Liver (tissue), 9 donors: ENCODE results near the gene TARBP1. TPM values are rescaled to one million over a fixed set of nuclear protein-coding genes. Genes with fewer than 3 reads are reported as not detected.

Experiments used
- DNase-seq: peaks from one replicate; pipeline ENCODE4 v3.0.0-alpha.2; 2017; ENCODE audit warnings: low spot score
- H3K27ac ChIP-seq, 2 donors: one replicate each; pipeline ENCODE4 v1.7.0; 2013; ENCODE audit warnings: inconsistent platforms in 2 of 2, low read length in 2 of 2, control low read depth in 1 of 2, low read depth in 1 of 2, mild to moderate bottlenecking in 1 of 2
- H3K27me3 ChIP-seq, 4 donors: one replicate each; pipeline versions ENCODE4 v1.6.1 to v1.7.0; 2013; ENCODE audit warnings: low read length in 3 of 4, inconsistent platforms in 1 of 4, mild to moderate bottlenecking in 1 of 4, moderate library complexity in 1 of 4; ENCODE audit not compliant: control insufficient read depth in 4 of 4, insufficient read depth in 4 of 4
- H3K36me3 ChIP-seq, 4 donors: one replicate each; pipeline versions ENCODE4 v1.6.1 to v1.7.0; 2013; ENCODE audit warnings: low read length in 3 of 4, mild to moderate bottlenecking in 3 of 4, low read depth in 1 of 4, moderate library complexity in 1 of 4; ENCODE audit not compliant: control insufficient read depth in 4 of 4, insufficient read depth in 3 of 4
- H3K4me1 ChIP-seq, 4 donors: one replicate each; pipeline versions ENCODE4 v1.6.1 to v1.7.0; 2013; ENCODE audit warnings: low read length in 3 of 4, mild to moderate bottlenecking in 3 of 4, moderate library complexity in 1 of 4; ENCODE audit not compliant: control insufficient read depth in 4 of 4, insufficient read depth in 4 of 4
- H3K4me3 ChIP-seq, 3 donors: one replicate each; pipeline versions ENCODE4 v1.6.1 to v1.7.0; 2013; ENCODE audit warnings: low read length in 3 of 3, control low read depth in 1 of 3, low read depth in 1 of 3, mild to moderate bottlenecking in 1 of 3
- H3K9ac ChIP-seq, 2 donors: one replicate each; pipeline ENCODE4 v1.7.0; 2013; ENCODE audit warnings: low read length in 2 of 2, mild to moderate bottlenecking in 2 of 2, moderate library complexity in 2 of 2, control low read depth in 1 of 2, low read depth in 1 of 2
- H3K9me3 ChIP-seq, 4 donors: one replicate each; pipeline versions ENCODE4 v1.6.1 to v1.7.0; 2013; ENCODE audit warnings: low read length in 3 of 4; ENCODE audit not compliant: control insufficient read depth in 4 of 4
- CTCF ChIP-seq: fragments of 150-350 bp; IDR thresholded peaks from 2 replicates; pipeline ENCODE4 v1.5.1; 2017; ENCODE audit warnings: improper control_type of control experiment, low read depth, low read length; ENCODE audit not compliant: missing input control
- EGR1 ChIP-seq, 2 donors: IDR thresholded peaks; 2 replicates each; pipeline ENCODE4 v1.6.1; 2016 to 2018; ENCODE audit warnings: antibody characterized with exemption in 2 of 2, low read depth in 2 of 2
- FOXA1 ChIP-seq: IDR thresholded peaks from 2 replicates; pipeline ENCODE4 v1.6.1; 2016; ENCODE audit warnings: antibody characterized with exemption
- FOXA2 ChIP-seq: IDR thresholded peaks from 2 replicates; pipeline ENCODE4 v1.6.1; 2016; ENCODE audit warnings: antibody characterized with exemption
- GABPA ChIP-seq, 2 donors: IDR thresholded peaks in 1 of 2; conservative IDR thresholded peaks in 1 of 2; 2 replicates each; pipeline ENCODE4 v1.6.1; 2016; ENCODE audit warnings: antibody characterized with exemption in 2 of 2, mild to moderate bottlenecking in 1 of 2, moderate library complexity in 1 of 2
- HNF4A ChIP-seq, 2 donors: conservative IDR thresholded peaks; 2 replicates each; pipeline ENCODE4 v1.6.1; 2016; ENCODE audit warnings: antibody characterized with exemption in 2 of 2, mild to moderate bottlenecking in 2 of 2
- HNF4G ChIP-seq: IDR thresholded peaks from 2 replicates; pipeline ENCODE4 v1.6.1; 2016; ENCODE audit warnings: antibody characterized with exemption
- JUND ChIP-seq, 2 donors: IDR thresholded peaks; 2 replicates each; pipeline ENCODE4 v1.6.1; 2016; ENCODE audit warnings: antibody characterized with exemption in 2 of 2
- NR2F2 ChIP-seq: IDR thresholded peaks from 2 replicates; pipeline ENCODE4 v1.6.1; 2016; ENCODE audit warnings: antibody characterized with exemption
- RAD21 ChIP-seq, 2 donors: IDR thresholded peaks; 2 replicates each; pipeline ENCODE4 v1.6.1; 2016; ENCODE audit warnings: antibody characterized with exemption in 2 of 2, mild to moderate bottlenecking in 2 of 2
- REST ChIP-seq: IDR thresholded peaks from 2 replicates; pipeline ENCODE4 v1.6.1; 2016; ENCODE audit warnings: antibody characterized with exemption, mild to moderate bottlenecking
- RXRA ChIP-seq, 2 donors: IDR thresholded peaks; 2 replicates each; pipeline ENCODE4 v1.6.1; 2017 to 2018; ENCODE audit warnings: antibody characterized with exemption in 2 of 2, mild to moderate bottlenecking in 1 of 2
- SP1 ChIP-seq: IDR thresholded peaks from 2 replicates; pipeline ENCODE4 v1.6.1; 2018; ENCODE audit warnings: antibody characterized with exemption, mild to moderate bottlenecking
- TAF1 ChIP-seq: conservative IDR thresholded peaks from 2 replicates; pipeline ENCODE4 v1.6.1; 2016; ENCODE audit warnings: antibody characterized with exemption, mild to moderate bottlenecking
- YY1 ChIP-seq: IDR thresholded peaks from 2 replicates; pipeline ENCODE4 v1.6.1; 2016; ENCODE audit warnings: antibody characterized with exemption, mild to moderate bottlenecking
- WGBS: extraction: QIAGEN DNeasy Blood & Tissue Kit; methylation state at CpG from one replicate; pipeline ENCODE4 v1.1.7; 2013; 5-methylcytosine and 5-hydroxymethylcytosine counted together
- polyA plus RNA-seq, 2 donors: library from polyadenylated mRNA; stranded (reverse) in 1 of 2; unstranded in 1 of 2; fragments of 200-250 nt in 1 of 2; fragments of >200 nt in 1 of 2; fragmentation: Nextera tagmentation in 1 of 2; extraction: Ambion mirVana in 1 of 2; gene quantifications; one replicate each; pipeline versions ENCODE4 v1.2.1 to v1.2.3, GENCODE V29; 2013 to 2015
- total RNA-seq, 2 donors: library from RNA; depleted of rRNA; stranded (reverse); fragments of >200 nt; gene quantifications; one replicate each; pipeline ENCODE4 v1.2.3, GENCODE V29; 2014
- TF ChIP-seq, protein P1 (sequence below): IDR thresholded peaks from 2 replicates; pipeline ENCODE4 v1.6.1; 2016; ENCODE audit warnings: antibody characterized with exemption
- TF ChIP-seq, protein P2 (sequence below): IDR thresholded peaks from 2 replicates; pipeline ENCODE4 v1.6.1; 2016; ENCODE audit warnings: antibody characterized with exemption
- TF ChIP-seq, protein P3 (sequence below): IDR thresholded peaks from 2 replicates; pipeline ENCODE4 v1.6.1; 2016; ENCODE audit warnings: antibody characterized with exemption
- donor health status: healthy.
- donor health status: healthy.
- donor health status: healthy.
- donor health status: healthy.
- donor health status: healthy.

The TARBP1 gene
- total and polyA plus RNA-seq, 4 donors: 4.1 to 17.6 (median 9.1) TPM

- Histone ChIP-seq H3K4me3 (no peak overlapping the region), H3K27me3 (no peaks in the 10 kb centered on the region), H3K9ac (peak overlapping the region in 1 of 2 donors; percentile 48), H3K36me3 (no peaks in the 10 kb centered on the region), H3K9me3 (no peaks in the 10 kb centered on the region), H3K27ac (peak overlapping the region; percentile 68 to 87), H3K4me1 (peaks cover 9 to 43% (median 23%) of the 10 kb centered on the region in 4 donors)
- TF ChIP-seq RXRA (IDR thresholded peaks at IDR 0.05): no peak
- peak in 1 of 2 donors; percentile 29 for TF ChIP-seq HNF4A (conservative IDR thresholded peaks at IDR 0.05)
- peak in 1 of 2 donors; percentile 2 for TF ChIP-seq RAD21 (IDR thresholded peaks at IDR 0.05)
- 72% methylated on average over 4 of the region's 4 CpGs for WGBS
- DNase-seq: no peak
Measured at GRCh38 chr1:234503193-234504050, 24.4 kb upstream of the TARBP1 start.

DNA sequence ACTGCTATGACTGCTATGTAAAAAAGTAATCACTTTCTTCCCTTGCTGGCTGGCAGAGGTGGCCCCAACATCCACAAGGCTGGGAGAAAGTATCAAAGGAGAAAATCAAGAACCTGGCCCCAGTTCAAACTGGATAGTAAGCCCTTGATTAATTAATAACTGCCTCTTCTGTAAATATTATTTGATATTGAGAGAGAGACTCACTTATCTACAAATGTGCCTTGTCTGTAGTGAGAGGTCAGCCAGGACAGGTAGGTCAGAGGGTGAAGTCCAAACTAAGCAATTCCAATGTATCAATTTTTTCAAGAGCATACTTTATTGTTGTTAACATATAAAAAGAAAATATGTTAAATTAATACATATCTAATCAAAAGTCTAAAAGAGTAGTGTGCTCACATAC lies 23.8 kb upstream of the TARBP1 start:
- TF ChIP-seq NR2F2 (peak; percentile 87), FOXA2 (peak; percentile 23), JUND (IDR thresholded peaks at IDR 0.05) (peak in 1 of 2 donors; percentile 51), FOXA1 (no peak), CTCF (no peak), SP1 (peak; percentile 75), RAD21 (IDR thresholded peaks at IDR 0.05) (peak; percentile 34 to 52), TAF1 (no peak), GABPA (IDR thresholded peaks at IDR 0.05 in 1 of 2, conservative IDR thresholded peaks at IDR 0.05 in 1 of 2) (no peak), REST (peak; percentile 49), EGR1 (IDR thresholded peaks at IDR 0.05; ENCODE audit: low read depth in 2 of 2) (no peak), YY1 (no peak), HNF4A (conservative IDR thresholded peaks at IDR 0.05) (peak; percentile 95 to 98), RXRA (IDR thresholded peaks at IDR 0.05) (peak; percentile 85 to 88), HNF4G (peak; percentile 93)
- TF ChIP-seq, protein P1, sequence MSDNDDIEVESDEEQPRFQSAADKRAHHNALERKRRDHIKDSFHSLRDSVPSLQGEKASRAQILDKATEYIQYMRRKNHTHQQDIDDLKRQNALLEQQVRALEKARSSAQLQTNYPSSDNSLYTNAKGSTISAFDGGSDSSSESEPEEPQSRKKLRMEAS: no peak
- TF ChIP-seq, protein P2, sequence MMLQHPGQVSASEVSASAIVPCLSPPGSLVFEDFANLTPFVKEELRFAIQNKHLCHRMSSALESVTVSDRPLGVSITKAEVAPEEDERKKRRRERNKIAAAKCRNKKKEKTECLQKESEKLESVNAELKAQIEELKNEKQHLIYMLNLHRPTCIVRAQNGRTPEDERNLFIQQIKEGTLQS: no peak
- TF ChIP-seq, protein P3, sequence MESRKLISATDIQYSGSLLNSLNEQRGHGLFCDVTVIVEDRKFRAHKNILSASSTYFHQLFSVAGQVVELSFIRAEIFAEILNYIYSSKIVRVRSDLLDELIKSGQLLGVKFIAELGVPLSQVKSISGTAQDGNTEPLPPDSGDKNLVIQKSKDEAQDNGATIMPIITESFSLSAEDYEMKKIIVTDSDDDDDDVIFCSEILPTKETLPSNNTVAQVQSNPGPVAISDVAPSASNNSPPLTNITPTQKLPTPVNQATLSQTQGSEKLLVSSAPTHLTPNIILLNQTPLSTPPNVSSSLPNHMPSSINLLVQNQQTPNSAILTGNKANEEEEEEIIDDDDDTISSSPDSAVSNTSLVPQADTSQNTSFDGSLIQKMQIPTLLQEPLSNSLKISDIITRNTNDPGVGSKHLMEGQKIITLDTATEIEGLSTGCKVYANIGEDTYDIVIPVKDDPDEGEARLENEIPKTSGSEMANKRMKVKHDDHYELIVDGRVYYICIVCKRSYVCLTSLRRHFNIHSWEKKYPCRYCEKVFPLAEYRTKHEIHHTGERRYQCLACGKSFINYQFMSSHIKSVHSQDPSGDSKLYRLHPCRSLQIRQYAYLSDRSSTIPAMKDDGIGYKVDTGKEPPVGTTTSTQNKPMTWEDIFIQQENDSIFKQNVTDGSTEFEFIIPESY: peak; percentile 36
- Histone ChIP-seq H3K9ac (peak overlapping the region in 1 of 2 donors; percentile 48), H3K9me3 (no peaks in the 10 kb centered on the region), H3K4me1 (peaks cover 9 to 47% (median 28%) of the 10 kb centered on the region in 4 donors), H3K27ac (peak overlapping the region; percentile 81 to 87), H3K4me3 (no peak overlapping the region), H3K27me3 (no peaks in the 10 kb centered on the region), H3K36me3 (no peaks in the 10 kb centered on the region)
- no peak for DNase-seq
